Transverse colon (tissue), 4 donors: ENCODE measurements around the gene NECAP2. TPM values are rescaled to one million over a fixed set of nuclear protein-coding genes. Genes with fewer than 3 reads are reported as not detected.
"Not testable (repeated sequence)": the region's sequence is repeated elsewhere in the genome, so short reads cannot be mapped to it uniquely, and the experiment has no call there.

ENCODE experiments used
- DNase-seq: peaks from one replicate; pipeline ENCODE4 v3.0.0-alpha.2; 2019
- H3K27ac ChIP-seq, 4 donors: fragments of 200-600 bp; sonication (generic); 2 replicates each; pipeline ENCODE4 v1.5.1; 2016 to 2018; ENCODE audit warnings: inconsistent platforms in 4 of 4
- H3K27me3 ChIP-seq: fragments of 200-600 bp; sonication (generic); 2 replicates; pipeline ENCODE4 v1.5.1; 2017; ENCODE audit warnings: inconsistent platforms
- H3K36me3 ChIP-seq, 4 donors: fragments of 200-600 bp; sonication (generic); 2 replicates each; pipeline ENCODE4 v1.5.1; 2017 to 2019; ENCODE audit warnings: inconsistent platforms in 4 of 4
- H3K4me1 ChIP-seq, 4 donors: fragments of 200-600 bp; sonication (generic); 2 replicates each; pipeline ENCODE4 v1.5.1; 2017 to 2020; ENCODE audit warnings: inconsistent platforms in 4 of 4
- H3K4me3 ChIP-seq, 4 donors: fragments of 200-600 bp; sonication (generic); 1 replicate in 1 of 4; 2 replicates in 3 of 4; pipeline versions ENCODE4 v1.5.1 to v1.6.1; 2017 to 2019; ENCODE audit warnings: inconsistent platforms in 4 of 4
- H3K9me3 ChIP-seq, 2 donors: fragments of 200-600 bp; sonication (generic); 2 replicates each; pipeline ENCODE4 v1.5.1; 2017 to 2019; ENCODE audit warnings: inconsistent platforms in 2 of 2
- CTCF ChIP-seq, 5 experiments: fragments of 200-600 bp in 3 of 5; fragments of 450-650 bp in 2 of 5; sonication (generic) in 3 of 5; IDR thresholded peaks; 1 replicate in 2 of 5; 2 replicates in 3 of 5; pipeline ENCODE4 v1.5.1; 2016 to 2017; ENCODE audit warnings: antibody characterized with exemption in 5 of 5, inconsistent platforms in 3 of 5, mild to moderate bottlenecking in 2 of 5, moderate library complexity in 1 of 5
- EP300 ChIP-seq: sonication (generic); formaldehyde crosslinking; IDR thresholded peaks from one replicate; pipeline ENCODE4 v1.6.1; 2017; ENCODE audit warnings: antibody characterized with exemption, low read depth
- POLR2A ChIP-seq: fragments of 450-650 bp; IDR thresholded peaks from one replicate; pipeline ENCODE4 v1.6.1; 2016; ENCODE audit warnings: antibody characterized with exemption, mild to moderate bottlenecking, moderate library complexity
- POLR2AphosphoS5 ChIP-seq, 3 donors: sonication (generic); formaldehyde crosslinking; IDR thresholded peaks; one replicate each; pipeline ENCODE4 v1.6.1; 2016; ENCODE audit warnings: antibody characterized with exemption in 3 of 3
- WGBS, 2 donors: methylation state at CpG; one replicate each; pipeline ENCODE4 v1.1.5; 2018; ENCODE audit warnings: low coverage in 1 of 2; 5-methylcytosine and 5-hydroxymethylcytosine counted together
- in situ Hi-C, 4 donors: fragments of 200-750 bp; cut with MboI; loops; one replicate each; pipeline versions ENCODE4 v1.15.0 to v1.15.1; 2017; ENCODE audit warnings: low sequenced_read_pairs in 3 of 4, low pct_ligation_motif_present in 1 of 4, low pct_unique_long_range_greater_than_20kb in 1 of 4
- intact Hi-C: fragments of 100-400 bp; cut with DNase I; formaldehyde crosslinking; loops from one replicate; pipeline ENCODE4 v1.15.1; 2023; ENCODE audit warnings: low total_unique reads
- total RNA-seq, 4 donors: library from RNA; depleted of rRNA; stranded (reverse); fragments of >200 nt; gene quantifications; one replicate each; pipeline ENCODE4 v1.1.0, GENCODE V29; 2016

NECAP2 gene
- total RNA-seq, 4 donors from 2014 or later = 34.4 to 58.2 (median 52.4) TPM

DNA sequence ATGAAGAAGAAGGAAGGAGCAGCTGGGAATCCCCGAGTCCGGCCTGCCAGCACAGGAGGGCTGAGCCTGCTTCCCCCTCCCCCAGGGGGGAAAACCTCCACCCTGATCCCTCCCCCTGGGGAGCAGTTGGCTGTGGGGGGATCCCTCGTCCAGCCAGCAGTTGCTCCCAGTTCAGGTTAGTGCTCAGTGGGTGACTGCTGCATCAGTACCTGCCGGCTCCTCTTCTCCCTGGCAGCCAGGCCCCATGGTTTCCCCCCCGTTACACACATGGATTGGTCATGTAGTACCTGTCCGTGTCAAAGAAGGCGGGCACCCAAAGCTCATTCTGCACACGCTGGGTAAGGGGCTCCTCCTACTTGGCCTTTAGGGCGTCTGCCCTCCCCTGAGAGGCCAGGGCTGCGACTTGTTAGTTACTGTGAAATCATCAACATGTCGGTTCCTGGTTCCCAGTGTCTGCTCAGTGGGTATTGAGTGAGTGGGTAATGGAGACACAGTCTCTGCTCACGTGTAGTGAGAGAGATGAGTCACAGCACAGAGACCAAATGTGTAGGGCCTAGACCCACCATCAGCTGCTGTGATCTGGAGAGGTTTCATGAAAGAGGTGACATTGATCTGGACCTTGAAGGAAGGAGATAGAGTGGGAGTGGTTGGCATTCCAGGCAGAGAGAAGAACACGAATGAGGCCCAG is 11.5 kb downstream of the NECAP2 start:
- H3K27me3 ChIP-seq = no peaks in the 10 kb centered on the region
- no peak overlapping the region for H3K27ac ChIP-seq
- in situ Hi-C loops (no loop called here), intact Hi-C loops (no loop called here)
- DNase-seq = no peak
- no peak overlapping the region for H3K4me3 ChIP-seq
- 60 to 85% methylated on average over 2 to 13 of the region's 13 CpGs for WGBS, 2 donors
- TF ChIP-seq EP300 = no peak
- TF ChIP-seq POLR2A = no peak
- no peak for TF ChIP-seq CTCF (IDR thresholded peaks at IDR 0.05)
- TF ChIP-seq POLR2AphosphoS5 (IDR thresholded peaks at IDR 0.05) = no peak
- peaks cover 0 to 60% (median 28%) of the 10 kb centered on the region in 4 donors for H3K36me3 ChIP-seq
- no peaks in the 10 kb centered on the region for H3K9me3 ChIP-seq
- H3K4me1 ChIP-seq = peaks cover 0 to 2% (median 0%) of the 10 kb centered on the region in 4 donors

- H3K36me3 ChIP-seq = peaks cover 0 to 60% (median 26%) of the 10 kb centered on the region in 4 donors
- H3K27me3 ChIP-seq, H3K9me3 ChIP-seq, H3K4me1 ChIP-seq, H3K4me3 ChIP-seq, in situ Hi-C loops, intact Hi-C loops, DNase-seq, H3K27ac ChIP-seq: not testable (repeated sequence)
- 60 to 84% methylated on average over 1 to 3 of the region's 3 CpGs for whole genome bisulfite sequencing, 2 donors
These were observed 14.4 kb downstream of the NECAP2 start for GRCh38 chr1:16454909-16455308.

DNA sequence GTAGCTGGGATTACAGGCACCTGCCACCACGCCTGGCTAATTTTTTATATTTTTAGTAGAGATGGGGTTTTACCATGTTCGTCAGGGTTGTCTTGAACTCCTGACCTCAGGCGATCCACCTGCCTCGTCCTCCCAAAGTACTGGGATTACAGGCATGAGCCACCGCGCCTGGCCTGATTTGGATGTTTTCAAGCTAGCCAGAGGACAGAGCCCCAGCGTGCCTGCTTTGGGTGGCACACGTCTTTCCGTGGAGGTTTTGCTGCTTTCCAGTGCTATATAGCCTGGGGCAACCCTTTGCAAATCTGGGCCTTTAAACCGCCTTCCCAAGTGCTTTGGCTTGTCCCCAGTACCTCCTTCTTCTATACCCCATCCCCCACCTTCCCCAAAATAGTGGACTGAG is 15.6 kb downstream of the NECAP2 start:
- H3K27me3 ChIP-seq, H3K4me3 ChIP-seq, H3K9me3 ChIP-seq, intact Hi-C loops, DNase-seq, H3K4me1 ChIP-seq, in situ Hi-C loops, H3K27ac ChIP-seq: not testable (repeated sequence)
- 92 to 94% methylated on average over 6 to 10 of the region's 10 CpGs for WGBS, 2 donors
- peaks cover 0 to 57% (median 22%) of the 10 kb centered on the region in 4 donors for H3K36me3 ChIP-seq

GRCh38 chr1:16458831-16459230 is 18.3 kb downstream of the NECAP2 start:
- TF ChIP-seq EP300 (no peak), POLR2AphosphoS5 (IDR thresholded peaks at IDR 0.05) (no peak), CTCF (IDR thresholded peaks at IDR 0.05) (no peak)
- intact Hi-C loops = no loop called here

DNA sequence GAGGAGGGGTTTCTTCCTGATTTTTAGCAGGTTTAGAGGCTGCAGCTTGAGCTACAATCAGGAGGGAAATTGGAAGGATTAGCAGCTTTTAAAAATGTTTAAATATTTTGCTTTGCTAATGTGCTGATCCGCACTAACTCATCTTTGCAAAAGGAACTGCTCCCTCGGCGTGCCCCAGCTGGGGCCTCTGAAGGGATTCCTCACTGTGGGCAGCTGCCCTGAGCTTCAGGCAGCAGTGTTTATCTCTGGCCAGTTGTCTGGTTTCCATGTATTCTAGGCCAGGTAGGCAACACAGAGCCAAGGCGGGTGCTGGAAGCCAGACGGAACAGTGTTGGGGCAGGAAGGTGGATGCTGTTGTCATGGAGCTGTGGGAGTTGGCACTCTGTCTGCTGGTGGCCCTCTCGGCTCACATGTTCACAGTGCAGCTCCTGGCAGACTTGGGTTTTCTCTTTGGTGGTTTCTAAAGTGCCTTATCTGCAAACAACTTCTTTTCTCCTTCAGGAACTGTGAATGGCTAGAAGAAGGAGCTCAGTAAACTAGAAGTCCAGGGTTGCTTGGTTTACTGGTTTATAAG is 18.9 kb downstream of the NECAP2 start:
- no peak for DNase-seq
- H3K9me3 ChIP-seq = no peaks in the 10 kb centered on the region
- in situ Hi-C loops (no loop called here), intact Hi-C loops (no loop called here)
- H3K27ac ChIP-seq = no peak overlapping the region
- WGBS, 2 donors = 87 to 89% methylated on average over 5 to 6 of the region's 6 CpGs
- H3K4me1 ChIP-seq = peaks cover 0 to 5% (median 0%) of the 10 kb centered on the region in 4 donors
- no peak overlapping the region for H3K4me3 ChIP-seq
- H3K36me3 ChIP-seq = peaks cover 0 to 41% (median 10%) of the 10 kb centered on the region in 4 donors
- H3K27me3 ChIP-seq = no peaks in the 10 kb centered on the region
- TF ChIP-seq CTCF (IDR thresholded peaks at IDR 0.05) (no peak), POLR2A (no peak), POLR2AphosphoS5 (IDR thresholded peaks at IDR 0.05) (no peak), EP300 (no peak)

More at GRCh38 chr1:16458831-16459230, 18.3 kb downstream of the NECAP2 start:
- Histone ChIP-seq H3K9me3 (no peaks in the 10 kb centered on the region), H3K27ac (no peak overlapping the region), H3K36me3 (peaks cover 0 to 47% (median 12%) of the 10 kb centered on the region in 4 donors), H3K4me1 (peaks cover 0 to 5% (median 0%) of the 10 kb centered on the region in 4 donors), H3K27me3 (no peaks in the 10 kb centered on the region), H3K4me3 (no peak overlapping the region)
- no peak for DNase-seq
- 77% methylated on average over 6 of the region's 6 CpGs; no CpG with 5 or more reads in 1 of the 2 donors for WGBS, 2 donors
- in situ Hi-C loops = no loop called here
